Effector memory CD8-positive, alpha-beta T cell (primary cell): ENCODE results near the gene MOB3B.
"Not testable (repeated sequence)": the region's sequence is repeated elsewhere in the genome, so short reads cannot be mapped to it uniquely, and the experiment has no call there.

Experiments used
- ATAC-seq: fragments of 150-1000 bp; cut with Tn5 transposase; replicated peaks from 2 replicates; pipeline ENCODE4 v1.10.0; 2021; ENCODE audit warnings: mild to moderate bottlenecking, moderate library complexity
- DNase-seq, 3 experiments: peaks; one replicate each; pipeline ENCODE4 v3.0.0; 2021
- H3K27ac Mint-ChIP-seq, 2 donors: one replicate each; pipeline ENCODE4 v1.8.0; 2022; ENCODE audit warnings: mild to moderate bottlenecking in 2 of 2, mixed read lengths in 2 of 2, moderate library complexity in 2 of 2
- H3K27me3 Mint-ChIP-seq, 2 donors: one replicate each; pipeline ENCODE4 v1.8.0; 2022; ENCODE audit warnings: mixed read lengths in 2 of 2
- H3K36me3 Mint-ChIP-seq: one replicate; pipeline ENCODE4 v1.8.0; 2022; ENCODE audit warnings: mild to moderate bottlenecking, moderate library complexity, mixed read lengths; ENCODE audit not compliant: insufficient read depth
- H3K4me1 Mint-ChIP-seq, 2 donors: one replicate each; pipeline ENCODE4 v1.8.0; 2022; ENCODE audit warnings: low read depth in 2 of 2, mixed read lengths in 2 of 2
- H3K4me3 Mint-ChIP-seq, 2 donors: one replicate each; pipeline ENCODE4 v1.8.0; 2022; ENCODE audit warnings: mild to moderate bottlenecking in 2 of 2, mixed read lengths in 2 of 2, moderate library complexity in 2 of 2
- H3K9me3 Mint-ChIP-seq, 2 donors: one replicate each; pipeline ENCODE4 v1.8.0; 2022; ENCODE audit warnings: mixed read lengths in 2 of 2

Gene MOB3B

DNA sequence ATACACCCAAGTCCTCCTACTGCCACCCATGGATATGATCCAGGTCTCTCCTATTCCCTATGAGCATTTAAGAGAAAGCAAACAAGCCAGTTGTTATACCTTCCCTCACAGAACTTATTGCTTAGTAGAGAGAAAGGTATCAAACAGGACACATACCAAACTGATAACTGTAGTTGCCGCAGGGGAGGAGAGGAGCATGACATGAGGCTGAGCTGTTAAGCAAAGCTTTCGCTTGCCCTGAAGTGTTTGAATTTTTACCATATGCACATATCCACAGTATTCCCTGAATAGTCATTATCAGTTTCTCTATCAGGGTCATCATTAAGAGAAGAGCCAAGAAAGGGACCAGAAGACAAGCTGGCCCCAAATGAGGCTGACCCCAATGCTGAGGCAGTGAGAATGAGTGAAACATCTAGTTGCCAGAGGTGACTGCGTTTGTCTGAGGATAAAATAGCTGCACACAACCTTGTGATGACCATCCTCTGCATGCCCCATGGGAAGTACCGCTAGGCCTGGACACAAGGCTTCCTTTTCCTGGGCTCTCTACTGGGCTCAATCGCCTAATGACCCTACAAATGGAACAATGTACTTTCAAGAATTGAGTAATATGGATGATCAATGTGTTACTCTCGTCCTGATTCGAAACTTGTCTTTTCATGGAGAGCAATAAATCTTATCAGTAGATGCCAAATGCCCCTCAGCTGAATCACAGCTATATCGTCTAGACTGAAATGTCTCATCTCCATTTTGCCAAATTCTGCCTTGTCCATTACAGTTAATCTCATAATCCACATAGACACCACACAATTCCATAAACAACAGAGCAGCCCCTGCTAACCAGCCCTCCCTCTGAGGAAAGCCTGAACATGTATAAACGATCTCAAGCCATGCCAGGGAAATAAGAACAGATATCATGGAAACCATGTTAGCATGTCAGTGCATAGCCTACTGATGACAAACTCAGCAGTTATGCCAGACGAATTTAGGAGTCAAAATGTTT lies 9.8 kb downstream of the MOB3B start:
- no peak for ATAC-seq
- H3K36me3 Mint-ChIP-seq = peaks cover 3% of the 10 kb centered on the region
- DNase-seq = no peak
- H3K9me3 Mint-ChIP-seq = no peaks in the 10 kb centered on the region
- no peaks in the 10 kb centered on the region for H3K4me1 Mint-ChIP-seq
- no peak overlapping the region for H3K27ac Mint-ChIP-seq
- H3K27me3 Mint-ChIP-seq = no peaks in the 10 kb centered on the region
- H3K4me3 Mint-ChIP-seq = no peak overlapping the region

DNA sequence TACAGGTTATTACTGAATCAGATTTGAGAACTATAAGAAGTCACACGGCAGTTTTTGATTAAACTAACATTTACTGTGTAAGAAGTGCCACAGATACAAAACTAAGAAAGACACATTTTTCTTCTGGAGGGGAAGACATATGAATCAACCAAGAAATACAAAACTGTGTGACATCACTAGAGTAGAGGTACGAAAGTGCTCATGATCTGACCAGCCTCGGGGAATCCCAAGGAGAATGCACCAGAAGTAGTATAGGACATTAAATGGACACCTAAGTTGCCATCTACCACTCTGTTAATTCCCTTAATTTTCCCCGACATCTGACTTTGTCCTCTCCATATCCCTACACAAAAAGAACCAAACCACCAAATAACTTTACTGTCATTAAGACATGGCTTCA lies 10.8 kb downstream of the MOB3B start:
- no peaks in the 10 kb centered on the region for H3K9me3 Mint-ChIP-seq
- H3K4me3 Mint-ChIP-seq = no peak overlapping the region
- H3K27ac Mint-ChIP-seq = no peak overlapping the region
- ATAC-seq (no peak), DNase-seq (no peak)
- H3K27me3 Mint-ChIP-seq = no peaks in the 10 kb centered on the region
- peaks cover 3% of the 10 kb centered on the region for H3K36me3 Mint-ChIP-seq
- no peaks in the 10 kb centered on the region for H3K4me1 Mint-ChIP-seq

GRCh38 chr9:27518006-27518405 lies 11.6 kb downstream of the MOB3B start:
- no peaks in the 10 kb centered on the region for H3K27me3 Mint-ChIP-seq
- ATAC-seq (no peak), DNase-seq (no peak)
- H3K4me1 Mint-ChIP-seq = no peaks in the 10 kb centered on the region
- peaks cover 3% of the 10 kb centered on the region for H3K36me3 Mint-ChIP-seq
- H3K4me3 Mint-ChIP-seq = no peak overlapping the region
- H3K27ac Mint-ChIP-seq = no peak overlapping the region
- no peaks in the 10 kb centered on the region for H3K9me3 Mint-ChIP-seq

GRCh38 chr9:27514551-27514950 lies 15.1 kb downstream of the MOB3B start:
- Mint-ChIP-seq H3K27ac (no peak overlapping the region), H3K4me1 (no peaks in the 10 kb centered on the region), H3K4me3 (no peak overlapping the region), H3K9me3 (no peaks in the 10 kb centered on the region), H3K27me3 (no peaks in the 10 kb centered on the region), H3K36me3 (no peaks in the 10 kb centered on the region)
- DNase-seq (no peak), ATAC-seq (no peak)

DNA sequence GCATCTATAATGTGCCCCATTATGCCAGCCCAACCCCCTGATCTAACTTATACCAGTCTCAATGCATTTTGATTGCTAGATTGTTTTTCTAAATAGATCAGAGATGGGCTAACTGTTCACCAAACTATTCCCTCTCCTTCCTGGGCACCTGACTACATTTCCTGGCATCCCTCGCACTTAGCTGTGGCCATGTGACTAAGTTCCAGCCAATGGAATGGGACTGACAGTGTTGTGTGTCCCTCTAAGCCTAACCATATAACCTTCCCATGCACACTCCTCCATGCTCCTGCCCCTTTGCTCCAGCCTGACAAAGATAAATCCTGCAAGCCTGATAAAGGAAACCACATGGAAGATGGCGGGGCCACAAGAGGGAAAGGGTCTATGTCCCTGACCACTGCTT lies 17.8 kb downstream of the MOB3B start:
- DNase-seq (no peak), ATAC-seq (no peak)
- H3K4me3 Mint-ChIP-seq = no peak overlapping the region
- no peaks in the 10 kb centered on the region for H3K4me1 Mint-ChIP-seq
- H3K36me3 Mint-ChIP-seq = no peaks in the 10 kb centered on the region
- no peaks in the 10 kb centered on the region for H3K9me3 Mint-ChIP-seq
- H3K27me3 Mint-ChIP-seq = no peaks in the 10 kb centered on the region
- no peak overlapping the region for H3K27ac Mint-ChIP-seq

DNA sequence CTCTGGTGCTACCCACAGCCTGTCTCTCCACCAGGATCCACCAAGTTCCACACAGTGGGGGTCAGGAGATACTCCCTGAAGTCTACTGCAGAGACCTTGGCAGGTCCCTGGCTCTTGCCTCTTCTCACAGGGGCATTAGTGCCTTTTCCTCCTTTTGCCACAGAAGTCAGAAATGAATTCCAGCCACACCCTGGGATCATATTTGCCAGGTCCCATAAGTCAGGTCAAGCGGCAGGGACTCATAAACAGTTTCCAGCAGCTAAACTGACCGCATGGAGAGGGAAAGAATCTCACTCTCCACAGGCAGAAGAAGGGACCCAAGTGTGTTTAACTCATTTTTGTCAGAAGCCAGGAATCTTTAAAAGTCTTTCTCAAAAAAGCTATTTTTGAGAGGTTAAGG lies 18.8 kb downstream of the MOB3B start:
- Mint-ChIP-seq H3K36me3 (no peaks in the 10 kb centered on the region), H3K27ac (no peak overlapping the region), H3K4me1 (no peaks in the 10 kb centered on the region), H3K4me3 (no peak overlapping the region), H3K9me3 (no peaks in the 10 kb centered on the region), H3K27me3 (peaks cover 0 to 5% of the 10 kb centered on the region in 2 donors)
- no peak for ATAC-seq
- DNase-seq = no peak

- Mint-ChIP-seq H3K9me3 (no peaks in the 10 kb centered on the region), H3K4me3 (no peak overlapping the region)
Observed at GRCh38 chr9:27506981-27507380, 22.6 kb downstream of the MOB3B start.

DNA sequence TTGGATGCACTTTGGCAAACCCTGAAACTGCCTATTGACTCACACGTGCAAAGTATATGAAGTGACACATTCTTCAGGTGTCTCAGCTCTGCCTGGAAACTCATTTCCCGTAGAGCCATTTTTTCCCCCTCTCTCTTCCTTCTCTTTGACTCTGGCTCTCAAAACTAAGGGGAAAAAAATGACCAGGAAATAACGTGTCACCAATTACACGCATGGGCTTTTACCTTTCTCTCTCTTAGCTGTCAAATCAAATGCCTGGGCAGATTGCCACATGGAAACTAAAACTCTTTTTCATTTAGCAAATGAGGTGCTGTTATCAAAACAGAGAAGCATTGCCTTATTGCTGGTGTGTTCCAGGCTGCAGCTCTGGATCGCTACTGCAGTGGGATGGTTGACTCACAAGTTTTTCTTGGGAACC lies 23.9 kb downstream of the MOB3B start:
- no peaks in the 10 kb centered on the region for H3K4me1 Mint-ChIP-seq

More at GRCh38 chr9:27506981-27507380, 22.6 kb downstream of the MOB3B start:
- DNase-seq = no peak
- Mint-ChIP-seq H3K27ac (no peak overlapping the region), H3K4me1 (no peaks in the 10 kb centered on the region), H3K36me3 (no peaks in the 10 kb centered on the region), H3K27me3 (peaks cover 0 to 8% of the 10 kb centered on the region in 2 donors)
- ATAC-seq = no peak

GRCh38 chr9:27504259-27504658 lies 25.4 kb downstream of the MOB3B start:
- Mint-ChIP-seq H3K4me1 (no peaks in the 10 kb centered on the region), H3K27me3 (peaks cover 6 to 8% of the 10 kb centered on the region in 2 donors), H3K27ac (no peak overlapping the region), H3K4me3 (no peak overlapping the region), H3K9me3 (no peaks in the 10 kb centered on the region), H3K36me3 (no peaks in the 10 kb centered on the region)
- ATAC-seq = no peak
- DNase-seq = no peak

More for the DNA sequence above, 23.9 kb downstream of the MOB3B start:
- Mint-ChIP-seq H3K4me3 (no peak overlapping the region), H3K9me3 (no peaks in the 10 kb centered on the region), H3K36me3 (no peaks in the 10 kb centered on the region), H3K27ac (no peak overlapping the region), H3K27me3 (peaks cover 0 to 8% of the 10 kb centered on the region in 2 donors)
- ATAC-seq = no peak
- DNase-seq = no peak

- Mint-ChIP-seq H3K4me3 (no peak overlapping the region), H3K36me3 (no peaks in the 10 kb centered on the region), H3K27me3 (peaks cover 6 to 8% of the 10 kb centered on the region in 2 donors), H3K27ac (no peak overlapping the region), H3K9me3 (no peaks in the 10 kb centered on the region), H3K4me1 (no peaks in the 10 kb centered on the region)
- DNase-seq = no peak
- no peak for ATAC-seq
Observed at GRCh38 chr9:27503623-27504022, 26.0 kb downstream of the MOB3B start.

DNA sequence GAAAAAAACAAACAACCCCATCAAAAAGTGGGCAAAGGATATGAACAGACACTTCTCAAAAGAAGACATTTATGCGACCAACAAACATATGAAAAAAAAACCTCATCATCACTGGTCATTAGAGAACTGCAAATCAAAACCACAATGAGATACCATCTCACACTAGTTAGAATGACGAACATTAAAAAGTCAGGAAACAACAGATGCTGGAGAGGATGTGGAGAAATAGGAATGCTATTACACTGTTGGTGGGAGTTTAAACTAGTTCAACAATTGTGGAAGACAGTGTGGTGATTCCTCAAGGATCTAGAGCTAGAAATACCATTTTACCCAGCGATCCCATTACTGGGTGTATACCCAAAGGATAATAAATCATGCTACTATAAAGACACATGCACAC lies 28.7 kb downstream of the MOB3B start:
- not testable (repeated sequence) for H3K4me3 Mint-ChIP-seq, H3K27ac Mint-ChIP-seq, H3K27me3 Mint-ChIP-seq, H3K36me3 Mint-ChIP-seq, H3K4me1 Mint-ChIP-seq, H3K9me3 Mint-ChIP-seq, ATAC-seq, DNase-seq

- ATAC-seq (no peak), DNase-seq (no peak)
- H3K27me3 Mint-ChIP-seq = peaks cover 0 to 8% of the 10 kb centered on the region in 2 donors
- no peaks in the 10 kb centered on the region for H3K36me3 Mint-ChIP-seq
- H3K4me3 Mint-ChIP-seq = no peak overlapping the region
- H3K9me3 Mint-ChIP-seq = no peaks in the 10 kb centered on the region
- no peak overlapping the region for H3K27ac Mint-ChIP-seq
- H3K4me1 Mint-ChIP-seq = no peaks in the 10 kb centered on the region
Observed at GRCh38 chr9:27499451-27499850, 30.2 kb downstream of the MOB3B start.

DNA sequence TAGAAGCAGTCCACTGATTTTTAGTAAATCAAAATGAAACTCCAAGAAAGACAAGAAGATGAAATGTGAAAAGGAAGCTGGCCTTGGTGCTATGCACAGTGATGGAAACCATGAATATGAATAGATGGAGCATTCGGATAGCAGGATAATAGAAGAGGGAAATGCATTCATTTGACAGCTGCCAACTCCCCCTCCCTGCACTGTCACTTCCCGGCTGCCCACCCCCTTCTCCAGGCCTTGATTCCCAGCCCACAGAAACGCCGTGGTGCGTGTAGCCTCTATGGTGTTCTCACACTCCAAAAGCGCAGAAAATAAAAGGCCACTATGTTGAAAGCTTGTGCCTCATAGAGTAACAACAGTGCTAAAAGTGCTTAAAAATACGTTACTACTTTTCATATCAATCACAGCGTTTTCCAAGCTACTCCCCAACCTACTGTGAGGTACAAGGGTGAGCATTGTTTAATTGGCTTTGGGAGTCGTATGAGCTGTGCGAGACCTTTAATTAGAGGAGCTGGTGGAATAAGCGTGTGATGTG lies 31.7 kb downstream of the MOB3B start:
- ATAC-seq = no peak
- Mint-ChIP-seq H3K27ac (no peak overlapping the region), H3K36me3 (no peaks in the 10 kb centered on the region), H3K4me3 (no peak overlapping the region), H3K4me1 (no peaks in the 10 kb centered on the region), H3K9me3 (no peaks in the 10 kb centered on the region), H3K27me3 (peaks cover 0 to 12% of the 10 kb centered on the region in 2 donors)
- no peak for DNase-seq

DNA sequence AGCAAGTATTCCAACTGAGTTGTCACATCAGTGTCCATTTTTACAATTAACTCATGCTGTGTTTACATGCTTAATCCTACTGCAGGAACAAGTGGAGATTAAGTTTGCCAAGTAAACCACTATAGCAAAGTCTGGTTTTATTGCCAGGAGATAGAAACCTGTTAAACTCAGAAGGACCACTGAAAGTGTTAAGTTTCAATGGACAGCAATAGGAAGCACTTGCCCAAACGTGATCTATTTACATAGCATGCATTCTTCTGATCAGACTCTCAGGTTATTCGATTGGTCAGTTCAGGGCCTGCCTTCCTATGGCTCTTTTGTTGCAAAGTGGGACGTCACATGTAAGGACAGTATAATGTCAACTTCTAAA lies 33.5 kb downstream of the MOB3B start:
- H3K4me3 Mint-ChIP-seq = no peak overlapping the region
- H3K27me3 Mint-ChIP-seq = peaks cover 0 to 12% of the 10 kb centered on the region in 2 donors
- DNase-seq (no peak), ATAC-seq (no peak)
- H3K4me1 Mint-ChIP-seq = no peaks in the 10 kb centered on the region
- no peaks in the 10 kb centered on the region for H3K9me3 Mint-ChIP-seq
- no peaks in the 10 kb centered on the region for H3K36me3 Mint-ChIP-seq
- H3K27ac Mint-ChIP-seq = no peak overlapping the region
